Measurements from ENCODE around the gene PHLPP1.

GRCh38 chr18:62894681-62895390 lies 179.5 kb downstream of the PHLPP1 start:
- TF ChIP-seq, protein P1, sequence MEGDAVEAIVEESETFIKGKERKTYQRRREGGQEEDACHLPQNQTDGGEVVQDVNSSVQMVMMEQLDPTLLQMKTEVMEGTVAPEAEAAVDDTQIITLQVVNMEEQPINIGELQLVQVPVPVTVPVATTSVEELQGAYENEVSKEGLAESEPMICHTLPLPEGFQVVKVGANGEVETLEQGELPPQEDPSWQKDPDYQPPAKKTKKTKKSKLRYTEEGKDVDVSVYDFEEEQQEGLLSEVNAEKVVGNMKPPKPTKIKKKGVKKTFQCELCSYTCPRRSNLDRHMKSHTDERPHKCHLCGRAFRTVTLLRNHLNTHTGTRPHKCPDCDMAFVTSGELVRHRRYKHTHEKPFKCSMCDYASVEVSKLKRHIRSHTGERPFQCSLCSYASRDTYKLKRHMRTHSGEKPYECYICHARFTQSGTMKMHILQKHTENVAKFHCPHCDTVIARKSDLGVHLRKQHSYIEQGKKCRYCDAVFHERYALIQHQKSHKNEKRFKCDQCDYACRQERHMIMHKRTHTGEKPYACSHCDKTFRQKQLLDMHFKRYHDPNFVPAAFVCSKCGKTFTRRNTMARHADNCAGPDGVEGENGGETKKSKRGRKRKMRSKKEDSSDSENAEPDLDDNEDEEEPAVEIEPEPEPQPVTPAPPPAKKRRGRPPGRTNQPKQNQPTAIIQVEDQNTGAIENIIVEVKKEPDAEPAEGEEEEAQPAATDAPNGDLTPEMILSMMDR (conservative IDR thresholded peaks at IDR 0.05; ENCODE audit: low read length), result no peak
- TF ChIP-seq EZH2phosphoT487 (IDR thresholded peaks at IDR 0.05; ENCODE audit: borderline replicate concordance), result no peak
